Activated naive CD4-positive, alpha-beta T cell treated with anti-CD3 and anti-CD28 coated beads, Interleukin-2, amount 50 U/mL, for 72 hours (primary cell): ENCODE results near the gene ERMARD. TPM values are rescaled to one million over a fixed set of nuclear protein-coding genes. Genes with fewer than 3 reads are reported as not detected.
"Not testable (repeated sequence)": the region's sequence is repeated elsewhere in the genome, so short reads cannot be mapped to it uniquely, and the experiment has no call there.

Experiments used
- ATAC-seq, 2 donors: fragments of 150-1000 bp; cut with Tn5 transposase; 2 replicates each; pipeline ENCODE4 v1.10.0; 2021; ENCODE audit warnings: mild to moderate bottlenecking in 2 of 2, moderate library complexity in 2 of 2
- DNase-seq, 2 donors: peaks; one replicate each; pipeline ENCODE4 v3.0.0; 2021 to 2022; ENCODE audit warnings: low spot score in 2 of 2
- H3K27ac Mint-ChIP-seq, 2 donors: one replicate each; pipeline ENCODE4 v1.8.0; 2022; ENCODE audit warnings: mild to moderate bottlenecking in 2 of 2, mixed read lengths in 2 of 2
- H3K36me3 Mint-ChIP-seq, 2 donors: one replicate each; pipeline ENCODE4 v1.8.0; 2022; ENCODE audit warnings: mixed read lengths in 2 of 2
- H3K9me3 Mint-ChIP-seq, 2 donors: one replicate each; pipeline ENCODE4 v1.8.0; 2022; ENCODE audit warnings: mixed read lengths in 2 of 2
- total RNA-seq, 2 donors: library from RNA; stranded (reverse); gene quantifications; one replicate each; pipeline ENCODE4 v1.2.3, GENCODE V29; 2022

Gene ERMARD
- total RNA-seq, 2 donors from 2014 or later: 15.2 to 35.5 TPM

GRCh38 chr6:169725125-169726048, 26.0 kb upstream of the ERMARD start:
- ATAC-seq (peak; percentile 14 to 54), DNase-seq (peak; percentile 15 to 57)
- Mint-ChIP-seq H3K27ac (peak overlapping the region; percentile 21 to 73), H3K36me3 (peaks cover 10 to 17% of the 10 kb centered on the region in 2 donors), H3K9me3 (no peaks in the 10 kb centered on the region)

DNA sequence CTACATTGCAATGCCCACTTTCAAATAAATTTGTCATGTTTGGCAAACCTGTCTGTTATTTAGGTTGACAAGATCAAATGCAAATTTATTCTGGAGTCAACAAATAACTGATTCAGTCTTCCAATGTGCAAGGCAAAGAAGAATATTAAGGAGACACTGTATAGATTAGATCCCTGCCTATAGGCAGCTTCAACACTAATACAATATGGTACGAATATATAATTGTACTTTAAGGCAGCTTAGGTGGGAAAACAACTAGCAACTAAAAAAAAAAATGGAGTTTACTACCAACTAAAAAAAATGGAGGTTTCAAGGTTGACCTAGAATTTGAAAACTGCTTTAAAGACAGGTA, 25.4 kb upstream of the ERMARD start:
- DNase-seq (no peak), ATAC-seq (no peak)
- peaks cover 10 to 14% of the 10 kb centered on the region in 2 donors for H3K36me3 Mint-ChIP-seq
- peak overlapping the region; percentile 21 to 34 for H3K27ac Mint-ChIP-seq
- H3K9me3 Mint-ChIP-seq: no peaks in the 10 kb centered on the region

- DNase-seq: no peak
- Mint-ChIP-seq H3K9me3 (no peaks in the 10 kb centered on the region), H3K36me3 (peaks cover 10 to 14% of the 10 kb centered on the region in 2 donors), H3K27ac (peak overlapping the region in 1 of 2 donors; percentile 3)
- ATAC-seq: no peak
These were observed 24.5 kb upstream of the ERMARD start for GRCh38 chr6:169726963-169727362.

DNA sequence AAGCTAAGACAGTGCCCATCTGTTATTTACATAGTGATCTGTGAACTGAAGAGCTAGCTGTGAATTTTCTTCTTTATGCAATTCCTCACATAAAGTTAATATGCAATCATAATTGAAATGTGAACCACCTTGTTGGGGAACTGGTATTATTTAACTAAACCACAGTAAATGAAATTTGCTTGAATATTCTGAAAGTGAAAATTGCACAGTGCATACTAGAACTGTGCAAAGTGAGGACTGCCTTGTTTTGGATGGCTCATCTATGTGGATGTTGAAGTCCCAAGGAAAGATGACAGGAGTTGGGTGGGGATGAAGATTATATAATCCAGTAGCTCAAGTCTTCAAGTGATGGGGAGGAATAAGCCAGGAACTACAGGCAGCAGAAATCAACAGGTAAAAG, 21.5 kb upstream of the ERMARD start:
- no peak for DNase-seq
- no peak for ATAC-seq
- Mint-ChIP-seq H3K36me3 (peaks cover 0 to 7% of the 10 kb centered on the region in 2 donors), H3K27ac (no peak overlapping the region), H3K9me3 (no peaks in the 10 kb centered on the region)

DNA sequence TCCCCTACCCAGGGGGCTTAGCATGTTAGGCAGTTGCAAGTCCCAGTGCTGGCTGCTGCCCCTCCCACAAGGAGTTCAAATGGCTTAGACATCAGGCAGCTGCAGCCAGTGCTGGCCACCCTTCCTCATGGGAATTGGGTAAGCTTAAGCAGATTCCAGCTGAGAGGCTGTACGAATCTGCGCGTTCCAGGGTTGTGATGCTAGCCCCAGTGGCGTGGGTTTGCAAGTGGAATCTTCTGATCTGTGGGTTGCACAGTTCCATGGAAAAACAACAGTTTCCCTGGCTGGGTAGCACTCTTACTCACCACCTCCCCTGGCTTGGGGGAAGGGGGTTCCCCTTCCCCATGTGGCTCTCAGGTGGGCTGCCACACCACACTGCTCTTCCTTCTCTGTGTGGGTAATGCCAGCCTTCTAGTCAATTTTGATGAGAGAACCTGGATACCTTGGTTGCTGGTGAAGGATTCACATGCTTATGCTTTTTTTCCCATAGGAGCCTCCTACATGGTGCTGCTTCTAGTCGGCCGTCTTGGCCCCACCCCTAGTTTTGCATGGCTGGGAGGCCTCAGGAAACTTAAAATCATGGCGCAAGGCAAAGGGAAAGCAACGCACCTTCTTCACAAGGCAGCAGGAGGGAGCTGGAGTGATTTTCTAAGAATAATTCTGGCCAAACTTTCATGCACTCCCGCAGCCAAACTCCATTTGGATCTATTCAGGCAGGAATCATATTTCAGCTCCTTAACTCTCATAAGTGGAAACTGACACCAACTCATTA, 13.0 kb upstream of the ERMARD start:
- DNase-seq (no peak), ATAC-seq (no peak)
- H3K36me3 Mint-ChIP-seq: peaks cover 0 to 10% of the 10 kb centered on the region in 2 donors
- no peaks in the 10 kb centered on the region for H3K9me3 Mint-ChIP-seq
- H3K27ac Mint-ChIP-seq: no peak overlapping the region

DNA sequence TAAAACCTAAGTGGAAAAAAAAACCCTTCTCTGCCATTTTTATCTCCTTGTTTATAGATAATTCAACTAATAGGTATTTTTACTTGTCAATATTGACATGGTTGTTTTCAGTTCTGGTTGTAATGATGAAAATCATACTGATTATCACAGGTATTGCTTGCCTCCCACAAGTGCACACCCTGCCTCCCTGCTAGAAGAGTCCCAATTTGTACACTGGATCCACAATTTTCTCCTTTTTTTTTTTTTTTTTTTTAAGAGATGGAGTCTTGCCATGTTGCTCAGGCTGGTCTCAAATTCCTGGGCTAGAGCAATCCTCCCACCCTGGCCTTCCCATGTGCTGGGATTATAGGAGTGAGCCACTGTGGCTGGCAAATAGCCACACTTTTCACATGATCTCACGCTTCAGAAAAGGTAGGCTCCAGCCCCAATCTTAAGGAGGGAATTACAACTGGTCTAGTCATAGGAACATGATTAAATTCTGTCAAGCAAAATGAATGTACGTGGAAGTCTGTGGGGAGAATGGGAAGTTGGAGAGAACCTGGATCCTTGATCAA, 12.4 kb upstream of the ERMARD start:
- Mint-ChIP-seq H3K27ac (no peak overlapping the region), H3K9me3 (no peaks in the 10 kb centered on the region), H3K36me3 (peaks cover 0 to 10% of the 10 kb centered on the region in 2 donors)
- ATAC-seq (no peak), DNase-seq (no peak)

DNA sequence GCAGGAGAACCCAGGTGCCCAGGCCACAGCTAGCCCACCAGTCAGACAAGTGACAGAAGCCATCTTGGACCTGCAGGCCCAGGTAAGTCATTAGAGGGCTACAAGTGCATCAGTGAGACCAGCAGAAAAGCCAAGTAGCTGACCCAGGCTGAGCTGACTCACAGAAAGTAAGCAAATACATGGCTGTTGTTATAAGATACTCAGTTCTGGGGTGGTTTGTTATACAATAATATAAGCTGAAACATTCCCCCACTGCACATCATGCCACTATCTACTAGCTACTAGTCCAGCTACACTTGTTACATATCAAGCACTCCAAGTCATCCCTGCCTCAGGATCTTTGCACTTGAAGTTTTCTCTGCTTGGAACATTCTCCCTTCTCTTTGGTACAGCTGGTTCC, 10.1 kb upstream of the ERMARD start:
- ATAC-seq (no peak), DNase-seq (no peak)
- H3K27ac Mint-ChIP-seq: no peak overlapping the region
- no peaks in the 10 kb centered on the region for H3K36me3 Mint-ChIP-seq
- peaks cover 0 to 2% of the 10 kb centered on the region in 2 donors for H3K9me3 Mint-ChIP-seq

GRCh38 chr6:169745405-169745804, 6.0 kb upstream of the ERMARD start:
- Mint-ChIP-seq H3K9me3 (peaks cover 0 to 5% of the 10 kb centered on the region in 2 donors), H3K36me3 (peaks cover 6 to 21% of the 10 kb centered on the region in 2 donors), H3K27ac (no peak overlapping the region)
- DNase-seq (no peak), ATAC-seq (no peak)

GRCh38 chr6:169746556-169746955, 4.9 kb upstream of the ERMARD start:
- peaks cover 15 to 31% of the 10 kb centered on the region in 2 donors for H3K36me3 Mint-ChIP-seq
- ATAC-seq (no peak), DNase-seq (no peak)
- H3K27ac Mint-ChIP-seq: no peak overlapping the region
- H3K9me3 Mint-ChIP-seq: peaks cover 0 to 5% of the 10 kb centered on the region in 2 donors

DNA sequence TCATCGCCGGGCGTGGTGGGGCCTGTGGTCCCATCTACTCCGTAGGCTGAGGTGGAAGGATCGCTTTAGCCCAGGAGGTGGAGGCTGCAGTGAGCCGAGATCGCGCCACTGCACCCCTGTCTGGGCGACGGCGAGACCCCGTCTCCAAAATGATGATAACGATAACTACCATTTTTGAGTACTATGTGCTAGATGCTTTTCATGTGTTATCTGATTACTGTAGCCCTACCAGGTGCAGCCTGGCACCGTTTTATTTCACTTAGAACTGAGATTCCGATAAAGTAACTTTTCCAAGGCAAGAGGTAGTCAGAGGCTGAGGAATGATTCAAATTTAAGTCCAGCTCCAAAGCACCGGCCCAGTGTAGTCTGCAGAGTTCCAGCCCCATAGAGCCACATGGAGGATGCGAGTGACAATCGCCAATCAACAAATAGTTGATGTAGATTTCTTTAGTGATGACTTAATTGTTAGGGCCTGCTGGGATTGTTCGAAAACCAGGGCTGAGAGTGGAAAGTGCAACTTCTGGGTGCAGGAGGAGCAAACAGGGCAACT, 727 bp downstream of the ERMARD start:
- DNase-seq (no peak), ATAC-seq (no peak)
- Mint-ChIP-seq H3K36me3 (peaks cover 24 to 42% of the 10 kb centered on the region in 2 donors), H3K27ac (peak overlapping the region; percentile 90 to 95), H3K9me3 (no peaks in the 10 kb centered on the region)

DNA sequence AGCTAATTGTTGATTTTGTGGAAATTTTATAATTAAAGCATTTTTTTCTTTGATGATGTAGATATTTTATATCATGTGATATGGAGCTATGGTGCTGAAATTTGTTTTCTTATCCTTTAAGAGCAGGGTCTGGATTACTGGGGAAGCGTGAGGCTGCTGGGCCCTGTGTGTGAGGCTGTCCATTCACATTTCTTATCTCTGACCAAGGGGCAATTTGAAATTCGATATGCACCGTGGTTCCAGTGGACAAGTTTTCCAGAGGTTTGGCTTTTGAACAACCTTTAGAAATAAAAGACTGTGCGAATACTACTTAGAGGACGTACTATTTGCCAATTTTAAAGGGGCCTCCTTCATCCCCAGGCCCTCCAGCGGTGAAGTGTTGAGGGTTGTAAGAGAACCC, 3.7 kb downstream of the ERMARD start:
- ATAC-seq (no peak), DNase-seq (no peak)
- Mint-ChIP-seq H3K36me3 (peaks cover 24% of the 10 kb centered on the region in 2 donors), H3K9me3 (no peaks in the 10 kb centered on the region), H3K27ac (no peak overlapping the region)

GRCh38 chr6:169763308-169763707, 11.9 kb downstream of the ERMARD start:
- H3K36me3 Mint-ChIP-seq: peaks cover 17 to 18% of the 10 kb centered on the region in 2 donors
- no peaks in the 10 kb centered on the region for H3K9me3 Mint-ChIP-seq
- DNase-seq: no peak
- ATAC-seq: no peak
- no peak overlapping the region for H3K27ac Mint-ChIP-seq

DNA sequence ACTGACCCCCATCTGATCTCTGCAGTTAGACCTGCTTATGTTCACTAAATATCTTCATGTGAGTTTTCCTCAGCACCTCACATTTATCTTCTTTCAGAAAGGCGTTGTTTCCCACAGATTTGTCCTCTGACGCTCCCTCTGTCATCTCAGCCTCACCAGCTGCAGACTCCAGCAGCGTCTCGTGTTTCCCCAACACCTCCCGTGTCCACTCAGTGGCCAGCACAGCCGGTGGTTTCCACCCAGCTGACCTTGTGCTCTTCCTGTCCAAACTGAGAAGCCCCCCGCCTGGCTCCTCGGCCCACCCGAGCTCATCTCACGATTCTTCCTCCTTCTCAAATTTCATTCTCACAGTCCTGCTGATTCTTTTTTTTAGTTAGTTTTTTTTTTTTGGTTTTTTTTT, 12.5 kb downstream of the ERMARD start:
- H3K36me3 Mint-ChIP-seq: peaks cover 17 to 18% of the 10 kb centered on the region in 2 donors
- ATAC-seq: no peak
- H3K9me3 Mint-ChIP-seq: no peaks in the 10 kb centered on the region
- H3K27ac Mint-ChIP-seq: peak overlapping the region in 1 of 2 donors; percentile 81
- DNase-seq: no peak

- not testable (repeated sequence) for H3K9me3 Mint-ChIP-seq, ATAC-seq, H3K27ac Mint-ChIP-seq
These were observed 14.4 kb downstream of the ERMARD start for GRCh38 chr6:169765789-169766188.

GRCh38 chr6:169766232-169766631, 14.8 kb downstream of the ERMARD start:
- no peak overlapping the region for H3K27ac Mint-ChIP-seq
- H3K9me3 Mint-ChIP-seq: no peaks in the 10 kb centered on the region
- ATAC-seq: no peak
- no peak for DNase-seq
- peaks cover 21 to 23% of the 10 kb centered on the region in 2 donors for H3K36me3 Mint-ChIP-seq

More at GRCh38 chr6:169765789-169766188, 14.4 kb downstream of the ERMARD start:
- DNase-seq: not testable (repeated sequence)
- peaks cover 21 to 23% of the 10 kb centered on the region in 2 donors for H3K36me3 Mint-ChIP-seq

GRCh38 chr6:169766921-169767736, 15.7 kb downstream of the ERMARD start:
- DNase-seq: no peak
- Mint-ChIP-seq H3K36me3 (peaks cover 21 to 23% of the 10 kb centered on the region in 2 donors), H3K27ac (no peak overlapping the region), H3K9me3 (no peaks in the 10 kb centered on the region)
- no peak for ATAC-seq
